HL-60 (cell line): ENCODE results near the gene MTHFSD.

Experiments
- DNase-seq, 2 experiments: peaks; one replicate each; pipeline ENCODE4 v3.0.0-alpha.2; 2010 to 2020; ENCODE audit warnings: low read depth in 1 of 2, low spot score in 1 of 2
- H3K27ac ChIP-seq: fragments of 250-450 bp; sonication (Bioruptor Pico); replicated peaks from 2 replicates; pipeline ENCODE4 v1.5.1; 2020; ENCODE audit warnings: mild to moderate bottlenecking, moderate library complexity
- H3K27me3 ChIP-seq: fragments of 250-450 bp; sonication (Bioruptor Pico); 2 replicates; pipeline ENCODE4 v1.5.1; 2021; ENCODE audit warnings: mild to moderate bottlenecking, moderate library complexity; ENCODE audit not compliant: insufficient read depth, poor library complexity, severe bottlenecking
- H3K4me3 ChIP-seq: replicated peaks from 2 replicates; pipeline ENCODE4 v1.5.1; 2011; ENCODE audit warnings: mild to moderate bottlenecking, control low read depth, low read length; ENCODE audit not compliant: insufficient read depth
- CTCF ChIP-seq: IDR thresholded peaks from one replicate; pipeline ENCODE4 v1.5.1; 2011; ENCODE audit warnings: low read length, control low read depth, inconsistent platforms; ENCODE audit not compliant: insufficient read depth
- GABPA ChIP-seq: IDR thresholded peaks from 2 replicates; pipeline ENCODE4 v1.6.1; 2012; ENCODE audit warnings: low read depth
- POLR2AphosphoS5 ChIP-seq: IDR thresholded peaks from 2 replicates; pipeline ENCODE4 v1.6.1; 2012; ENCODE audit warnings: low read depth
- REST ChIP-seq: IDR thresholded peaks from 2 replicates; pipeline ENCODE4 v1.6.1; 2012; ENCODE audit warnings: low read depth; ENCODE audit not compliant: insufficient replicate concordance
- SPI1 ChIP-seq: IDR thresholded peaks from 2 replicates; pipeline ENCODE4 v1.6.1; 2012; ENCODE audit warnings: low read depth, mild to moderate bottlenecking, borderline replicate concordance

MTHFSD gene

DNA sequence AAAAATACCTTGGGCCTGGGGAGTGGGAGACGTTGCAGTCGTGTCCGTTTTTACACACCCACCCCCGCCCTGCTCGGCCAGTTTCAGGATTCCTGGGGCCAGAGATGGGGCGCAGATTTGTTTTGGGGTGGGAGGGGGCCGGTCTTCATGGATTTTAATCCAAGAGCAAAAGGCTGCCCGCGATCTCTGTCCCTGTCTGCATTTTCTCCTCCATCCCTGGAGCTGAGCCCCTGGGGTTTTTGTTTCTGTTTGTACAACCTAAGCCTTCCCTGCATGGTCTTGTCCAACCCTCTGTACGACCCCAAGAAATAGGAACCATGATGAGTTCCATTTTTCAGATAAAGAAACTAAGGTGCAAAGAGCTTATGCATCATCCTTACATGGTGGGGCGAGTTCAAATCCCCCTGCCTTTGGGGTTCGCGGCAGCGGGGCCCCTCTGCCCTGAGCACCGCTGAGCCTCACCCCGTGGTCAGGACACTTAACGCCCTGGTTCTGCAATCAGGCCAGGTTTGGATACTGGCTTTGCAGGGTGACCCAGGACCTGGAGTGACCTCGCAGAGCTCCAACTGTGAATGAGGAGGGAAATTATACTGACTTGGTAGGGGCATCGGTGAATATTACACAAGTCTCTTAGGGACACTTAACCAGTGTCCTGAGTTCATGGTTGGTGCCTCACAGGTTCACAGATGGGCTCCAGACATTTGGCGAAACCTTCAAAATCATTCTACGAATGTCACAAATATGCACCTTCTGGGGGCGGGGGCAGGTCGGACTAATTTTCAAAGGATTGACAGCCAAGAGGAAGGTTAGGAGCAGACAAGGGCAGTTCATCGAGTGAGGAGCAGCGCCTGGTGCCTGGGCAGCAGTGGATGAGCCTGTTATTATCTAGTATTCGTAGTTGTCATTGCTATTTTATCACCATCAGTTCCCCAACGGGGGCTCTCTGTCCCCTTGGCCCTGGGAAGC, 48.9 kb downstream of the MTHFSD start:
- no peak for TF ChIP-seq GABPA
- no peak for TF ChIP-seq REST
- TF ChIP-seq CTCF = no peak
- TF ChIP-seq SPI1 = no peak
- TF ChIP-seq POLR2AphosphoS5 = no peak
- no peak for DNase-seq
- H3K27me3 ChIP-seq = peaks cover 23% of the 10 kb centered on the region
- H3K27ac ChIP-seq = no peak overlapping the region
- H3K4me3 ChIP-seq = no peak overlapping the region

DNA sequence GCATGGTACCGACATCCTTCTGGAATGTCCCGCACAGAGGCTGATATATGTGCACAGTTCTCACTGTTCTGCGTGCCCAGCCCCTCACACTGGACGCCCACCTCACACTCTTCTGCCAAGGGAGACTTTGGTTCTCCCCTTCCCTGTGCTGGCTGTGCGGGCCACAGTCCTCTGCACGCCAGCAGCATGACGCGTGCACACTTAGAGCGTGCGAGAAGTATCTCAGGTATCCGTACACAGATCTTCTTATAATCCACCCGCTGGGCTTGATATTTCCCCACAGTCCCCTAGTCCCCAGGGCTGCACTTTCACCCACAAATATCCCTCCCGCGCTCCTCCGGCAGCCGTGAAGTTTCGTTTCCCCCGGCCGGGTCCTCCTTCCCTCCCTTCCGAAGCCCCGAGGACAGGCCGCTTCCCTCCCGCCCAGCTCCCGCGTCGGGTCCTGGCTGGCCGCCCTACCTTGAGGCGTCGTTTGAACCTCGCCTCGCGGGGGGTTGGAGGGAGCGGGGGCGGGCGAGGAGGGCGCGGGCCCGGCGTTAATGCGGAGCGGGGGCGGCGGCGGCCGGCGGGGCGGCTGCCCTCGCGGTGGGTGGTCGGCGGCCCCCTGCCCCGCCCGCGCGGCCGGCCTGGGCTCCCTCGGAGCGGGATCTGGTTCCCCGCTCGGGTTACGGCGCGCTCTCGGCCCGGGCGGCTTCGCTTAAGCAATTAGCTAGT, 49.7 kb downstream of the MTHFSD start:
- peaks cover 23% of the 10 kb centered on the region for H3K27me3 ChIP-seq
- no peak overlapping the region for H3K27ac ChIP-seq
- no peak overlapping the region for H3K4me3 ChIP-seq
- no peak for DNase-seq
- TF ChIP-seq REST = no peak
- no peak for TF ChIP-seq CTCF
- no peak for TF ChIP-seq SPI1
- no peak for TF ChIP-seq POLR2AphosphoS5
- no peak for TF ChIP-seq GABPA

DNA sequence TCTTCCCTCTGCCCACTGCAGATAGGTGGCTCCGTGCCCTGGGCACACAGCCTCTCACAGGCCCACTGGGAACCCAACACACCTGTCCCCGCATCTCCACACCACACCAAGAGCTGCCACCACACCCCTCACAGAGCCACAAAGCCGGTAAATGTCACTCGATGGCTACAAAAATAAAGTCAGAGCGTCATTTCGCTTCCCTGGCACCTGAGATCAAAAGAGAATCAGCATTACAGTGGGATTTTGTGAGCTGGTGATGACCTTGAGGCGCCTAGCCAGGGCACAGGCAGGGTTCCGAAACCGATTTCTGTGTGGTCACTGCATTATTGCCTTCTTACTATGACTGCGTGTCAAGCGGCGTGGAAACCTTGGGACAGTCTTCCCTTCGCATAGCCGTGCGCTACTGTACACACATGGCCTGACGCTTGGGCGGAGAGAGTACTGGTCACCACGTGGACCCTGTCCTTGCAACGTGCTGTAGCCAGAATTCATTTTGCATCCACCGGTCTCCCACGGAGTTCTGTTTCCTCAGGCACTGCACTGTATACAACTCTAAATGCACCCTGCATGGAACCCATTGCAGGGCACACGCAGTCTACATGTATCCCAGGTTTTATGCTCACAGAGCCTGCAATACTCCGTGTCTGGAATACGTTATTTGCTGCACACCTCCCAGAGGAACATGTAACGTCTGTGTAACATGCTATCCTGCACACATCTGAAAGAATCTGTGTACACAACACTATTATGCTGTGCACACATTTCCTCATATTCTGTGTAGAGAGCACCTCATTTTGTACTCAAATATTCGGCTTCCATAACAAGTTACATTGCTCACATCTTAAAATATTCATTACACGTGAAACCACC, 50.5 kb downstream of the MTHFSD start:
- Histone ChIP-seq H3K27ac (no peak overlapping the region), H3K4me3 (no peak overlapping the region), H3K27me3 (peaks cover 19% of the 10 kb centered on the region)
- DNase-seq = no peak
- no peak for TF ChIP-seq GABPA
